SU-DHL-6 (cell line): Measurements from ENCODE around the gene RSPO1.

Experiments
- CTCF ChIP-seq: fragments of 200-600 bp; sonication (generic); IDR thresholded peaks from one replicate; pipeline ENCODE4 v1.5.1; 2017; ENCODE audit warnings: antibody characterized with exemption, mild to moderate bottlenecking, low read length, moderate library complexity; ENCODE audit not compliant: insufficient read depth, poor library complexity, severe bottlenecking
- EZH2phosphoT487 ChIP-seq: fragments of 200-600 bp; sonication (generic), shearing (Covaris generic); conservative IDR thresholded peaks from 2 replicates; pipeline ENCODE4 v1.6.1; 2018; ENCODE audit warnings: mild to moderate bottlenecking, antibody characterized with exemption, low read length, moderate library complexity, mixed read lengths

- no peak for TF ChIP-seq CTCF
- TF ChIP-seq EZH2phosphoT487, result no peak
Measured at GRCh38 chr1:37653906-37654305, 19.2 kb upstream of the RSPO1 start.
